Naive B cell (primary cell): ENCODE measurements around the gene ANKS3. TPM values are rescaled to one million over a fixed set of nuclear protein-coding genes. Genes with fewer than 3 reads are reported as not detected.
A peak's percentile ranks its signal among the peaks of the same experiment; 100 is the strongest.

Experiments used
- ATAC-seq, 2 donors: fragments of 150-1000 bp; cut with Tn5 transposase; 2 replicates each; pipeline ENCODE4 v1.10.0; 2021; ENCODE audit warnings: low read depth in 2 of 2, mild to moderate bottlenecking in 2 of 2, moderate library complexity in 2 of 2
- DNase-seq: peaks from one replicate; pipeline ENCODE4 v3.0.0; 2022
- H3K27ac Mint-ChIP-seq, 6 donors: one replicate each; pipeline ENCODE4 v1.8.0; 2020 to 2022; ENCODE audit warnings: mild to moderate bottlenecking in 6 of 6, mixed read lengths in 6 of 6, moderate library complexity in 5 of 6, inconsistent platforms in 2 of 6
- H3K27me3 Mint-ChIP-seq, 3 donors: one replicate each; pipeline ENCODE4 v1.8.0; 2021 to 2022; ENCODE audit warnings: mixed read lengths in 3 of 3, mild to moderate bottlenecking in 1 of 3
- H3K36me3 Mint-ChIP-seq, 2 donors: one replicate each; pipeline ENCODE4 v1.8.0; 2020 to 2022; ENCODE audit warnings: mixed read lengths in 2 of 2, inconsistent platforms in 1 of 2, mild to moderate bottlenecking in 1 of 2
- H3K4me1 Mint-ChIP-seq, 3 donors: one replicate each; pipeline ENCODE4 v1.8.0; 2020 to 2022; ENCODE audit warnings: mixed read lengths in 3 of 3, inconsistent platforms in 1 of 3, mild to moderate bottlenecking in 1 of 3, moderate library complexity in 1 of 3
- H3K4me3 Mint-ChIP-seq, 8 donors: one replicate each; pipeline ENCODE4 v1.8.0; 2020 to 2022; ENCODE audit warnings: mild to moderate bottlenecking in 8 of 8, mixed read lengths in 8 of 8, moderate library complexity in 8 of 8, inconsistent platforms in 2 of 8
- H3K9me3 Mint-ChIP-seq, 7 donors: one replicate each; pipeline ENCODE4 v1.8.0; 2020 to 2022; ENCODE audit warnings: mixed read lengths in 7 of 7, mild to moderate bottlenecking in 5 of 7, inconsistent platforms in 2 of 7, moderate library complexity in 1 of 7
- polyA plus RNA-seq, 6 donors: library from polyadenylated mRNA; unstranded; fragments of 300-500 nt; fragmentation: Illumina TruSeq; gene quantifications; one replicate each; pipeline ENCODE4 v1.2.3, GENCODE V29; 2021; ENCODE audit warnings: low read depth in 6 of 6

Gene ANKS3
- polyA plus RNA-seq, 6 donors from 2014 or later, result 3.9 to 8.3 (median 4.4) TPM; not detected in 1

DNA sequence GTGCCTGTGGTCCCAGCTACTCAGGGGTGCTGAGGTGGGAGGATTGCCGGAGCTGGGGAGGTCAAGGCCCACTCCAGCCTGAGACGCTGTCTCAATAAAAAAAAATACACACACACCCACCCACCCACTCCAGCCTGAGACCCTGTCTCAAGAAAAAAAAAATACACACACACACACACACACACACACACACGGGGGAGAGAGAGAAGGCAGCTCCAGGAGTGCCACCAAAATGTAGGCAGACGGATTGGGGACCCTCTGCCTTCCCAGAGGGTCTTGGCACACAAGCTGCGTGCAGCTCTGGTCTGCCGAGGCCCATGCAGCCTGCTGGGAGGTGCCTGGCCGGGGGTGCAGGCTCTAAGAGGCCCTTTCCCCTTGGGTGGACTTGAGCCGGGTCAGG is 46.7 kb downstream of the ANKS3 start:
- Mint-ChIP-seq H3K36me3 (no peaks in the 10 kb centered on the region), H3K4me1 (peaks cover 3 to 5% (median 3%) of the 10 kb centered on the region in 3 donors), H3K27ac (no peak overlapping the region), H3K9me3 (no peaks in the 10 kb centered on the region), H3K4me3 (no peak overlapping the region), H3K27me3 (no peaks in the 10 kb centered on the region)
- ATAC-seq (no peak), DNase-seq (no peak)

DNA sequence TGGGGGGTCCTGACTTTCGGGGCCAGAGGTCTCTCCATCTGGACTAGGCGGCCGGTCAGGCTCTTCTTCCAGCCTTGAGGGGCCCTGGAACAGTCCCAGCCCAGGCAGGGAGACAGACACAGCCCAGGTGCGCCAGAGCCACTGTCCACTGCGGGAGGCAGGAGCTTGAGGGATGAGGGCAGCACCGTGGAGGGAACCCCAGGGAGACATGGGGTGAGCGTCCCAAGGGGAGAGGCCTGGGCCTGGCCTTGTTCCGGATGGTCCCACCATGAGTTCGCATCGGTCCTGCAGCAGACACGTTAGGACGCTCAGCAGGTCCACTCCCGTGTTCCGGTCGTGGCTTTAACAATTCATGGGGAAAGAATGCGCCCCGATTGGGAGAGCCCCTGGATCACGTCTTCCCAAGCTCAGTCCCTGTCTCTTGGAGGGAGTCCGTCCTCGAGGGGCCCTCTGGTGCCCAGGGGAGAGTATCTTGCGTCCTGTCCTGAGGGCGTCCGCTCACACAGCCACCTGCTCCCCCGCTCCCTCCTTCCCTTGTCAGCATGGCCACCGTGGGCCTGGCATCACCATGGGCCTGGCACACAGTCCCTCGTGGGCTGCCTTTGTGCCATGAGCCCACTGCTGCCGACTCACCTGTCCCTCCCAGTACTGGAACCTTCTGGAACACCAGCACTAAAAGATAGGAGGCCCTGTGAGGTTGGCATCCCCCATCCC is 47.4 kb downstream of the ANKS3 start:
- DNase-seq, result no peak
- Mint-ChIP-seq H3K4me1 (peaks cover 0 to 2% (median 0%) of the 10 kb centered on the region in 3 donors), H3K4me3 (peak overlapping the region in 1 of 8 donors; percentile 55), H3K27me3 (no peaks in the 10 kb centered on the region), H3K9me3 (no peaks in the 10 kb centered on the region), H3K36me3 (no peaks in the 10 kb centered on the region), H3K27ac (peak overlapping the region in 1 of 6 donors; percentile 63)
- no peak for ATAC-seq

DNA sequence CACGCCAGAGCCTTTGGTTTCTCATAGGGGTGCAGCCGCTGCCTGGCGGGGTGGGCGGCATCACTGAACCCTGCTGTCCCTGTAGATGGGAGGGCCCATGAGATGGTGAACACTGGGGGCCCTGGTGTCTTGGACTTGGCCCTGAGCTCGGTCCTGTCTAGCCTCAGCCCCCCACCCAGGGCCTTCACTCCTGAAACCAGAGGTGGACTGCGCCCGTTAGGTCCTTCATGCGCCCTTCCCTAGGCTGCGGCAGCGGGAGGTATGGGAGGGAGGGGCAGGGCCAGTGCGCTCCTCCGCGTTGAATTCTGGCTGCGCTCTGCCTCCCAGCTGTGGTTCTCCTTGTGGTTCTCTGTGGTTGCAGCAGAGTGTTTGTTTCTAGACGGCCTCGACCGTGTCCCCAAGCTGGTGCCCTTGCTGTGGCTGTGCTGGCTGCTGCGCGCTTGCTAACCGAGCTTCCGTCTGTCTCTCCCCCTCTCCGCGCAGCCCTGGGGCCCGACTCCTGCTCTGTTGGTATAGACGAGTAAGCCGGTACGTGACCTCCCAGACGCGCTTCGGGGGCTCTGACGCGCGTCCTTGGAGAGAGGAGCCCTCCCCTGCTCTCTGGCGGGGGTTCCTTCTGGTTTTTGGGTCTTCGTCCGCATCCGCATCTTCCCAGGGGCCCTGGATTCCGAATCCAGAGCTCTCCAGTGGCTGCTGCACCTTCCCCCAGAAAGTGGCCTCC is 48.1 kb downstream of the ANKS3 start:
- Mint-ChIP-seq H3K9me3 (no peaks in the 10 kb centered on the region), H3K27ac (peak overlapping the region in 1 of 6 donors; percentile 26), H3K4me1 (no peaks in the 10 kb centered on the region), H3K36me3 (no peaks in the 10 kb centered on the region), H3K4me3 (no peak overlapping the region), H3K27me3 (no peaks in the 10 kb centered on the region)
- ATAC-seq (no peak), DNase-seq (no peak)

DNA sequence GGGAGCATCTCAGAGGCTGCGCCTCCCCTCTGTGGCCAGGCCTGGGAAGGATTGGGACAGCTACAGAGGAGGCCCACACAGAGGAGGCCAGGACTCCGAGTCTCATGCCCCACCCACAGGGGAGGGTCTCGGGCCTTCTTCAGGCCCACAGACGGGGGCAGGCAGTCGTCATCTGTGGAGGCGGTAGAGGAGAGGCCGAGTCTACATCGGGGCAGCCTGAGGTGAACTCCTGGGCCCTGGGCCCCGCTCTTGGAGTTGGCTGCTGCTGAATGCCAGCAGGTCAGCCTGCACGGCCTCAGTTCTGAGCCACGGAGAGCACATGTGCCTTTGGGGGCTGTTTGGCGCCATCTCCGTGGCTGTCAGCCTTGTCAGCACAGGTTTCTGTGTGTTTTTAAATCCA is 48.8 kb downstream of the ANKS3 start:
- DNase-seq (no peak), ATAC-seq (no peak)
- Mint-ChIP-seq H3K36me3 (no peaks in the 10 kb centered on the region), H3K27me3 (no peaks in the 10 kb centered on the region), H3K4me3 (peak overlapping the region in 1 of 8 donors; percentile 42), H3K4me1 (no peaks in the 10 kb centered on the region), H3K27ac (peak overlapping the region in 3 of 6 donors; percentile 15 to 28 (median 25)), H3K9me3 (no peaks in the 10 kb centered on the region)

DNA sequence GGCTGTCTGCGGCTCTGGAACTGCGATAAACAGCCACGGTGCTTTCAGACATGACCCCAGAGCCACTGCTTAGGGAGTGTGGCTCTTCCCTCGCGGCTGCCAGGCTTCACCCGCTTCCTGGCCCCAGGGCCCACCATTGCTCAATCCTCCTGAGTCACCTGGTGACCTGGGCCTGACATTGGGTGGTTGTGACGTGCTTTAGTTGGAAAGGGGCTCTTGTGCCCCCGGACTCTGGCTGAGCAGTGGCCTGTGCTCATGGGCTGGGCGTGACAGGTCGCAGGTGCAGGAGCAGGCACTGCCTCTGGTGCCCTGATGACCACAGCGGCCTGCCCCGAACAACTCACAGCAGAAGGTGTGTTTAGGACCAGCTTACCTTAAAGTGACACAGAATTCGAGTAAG is 49.3 kb downstream of the ANKS3 start:
- Mint-ChIP-seq H3K36me3 (no peaks in the 10 kb centered on the region), H3K27me3 (no peaks in the 10 kb centered on the region), H3K27ac (peak overlapping the region in 1 of 6 donors; percentile 15), H3K9me3 (no peaks in the 10 kb centered on the region), H3K4me3 (peak overlapping the region in 1 of 8 donors; percentile 53), H3K4me1 (no peaks in the 10 kb centered on the region)
- ATAC-seq (no peak), DNase-seq (no peak)

DNA sequence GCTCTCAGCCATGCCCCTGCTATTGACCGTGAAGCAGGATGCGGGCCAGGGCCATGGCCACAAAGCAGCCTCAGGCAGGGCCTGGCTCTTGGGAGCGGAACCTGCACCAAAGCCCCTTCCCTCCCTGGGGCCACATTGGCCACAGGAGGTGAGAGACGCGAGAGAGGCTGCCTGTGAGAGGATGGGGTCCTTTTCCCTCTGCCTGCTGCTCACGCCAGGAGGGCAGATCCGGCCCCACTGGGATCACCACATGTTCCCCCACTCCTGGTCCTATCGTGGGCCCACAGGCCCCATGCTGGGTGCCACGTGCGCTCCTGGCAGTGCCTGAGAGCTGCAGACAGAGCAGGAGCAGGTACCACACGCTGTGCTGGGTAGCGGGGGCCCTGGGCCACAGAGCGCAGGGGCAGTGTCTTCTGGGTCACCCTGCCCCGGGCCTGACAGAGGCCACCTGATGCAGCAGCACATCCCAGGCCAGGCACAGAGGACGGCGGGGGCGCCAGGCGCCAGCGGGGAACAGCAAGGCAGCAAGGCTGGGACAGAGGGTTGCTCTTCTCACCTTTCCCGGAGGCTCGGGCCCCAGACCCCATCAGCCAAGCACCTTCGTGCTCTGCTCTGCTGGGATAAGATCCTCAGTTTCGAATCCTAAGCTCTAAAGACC is 49.9 kb downstream of the ANKS3 start:
- no peaks in the 10 kb centered on the region for H3K27me3 Mint-ChIP-seq
- no peaks in the 10 kb centered on the region for H3K9me3 Mint-ChIP-seq
- ATAC-seq, result no peak
- H3K4me3 Mint-ChIP-seq, result no peak overlapping the region
- no peak overlapping the region for H3K27ac Mint-ChIP-seq
- DNase-seq, result no peak
- no peaks in the 10 kb centered on the region for H3K36me3 Mint-ChIP-seq
- H3K4me1 Mint-ChIP-seq, result no peaks in the 10 kb centered on the region

DNA sequence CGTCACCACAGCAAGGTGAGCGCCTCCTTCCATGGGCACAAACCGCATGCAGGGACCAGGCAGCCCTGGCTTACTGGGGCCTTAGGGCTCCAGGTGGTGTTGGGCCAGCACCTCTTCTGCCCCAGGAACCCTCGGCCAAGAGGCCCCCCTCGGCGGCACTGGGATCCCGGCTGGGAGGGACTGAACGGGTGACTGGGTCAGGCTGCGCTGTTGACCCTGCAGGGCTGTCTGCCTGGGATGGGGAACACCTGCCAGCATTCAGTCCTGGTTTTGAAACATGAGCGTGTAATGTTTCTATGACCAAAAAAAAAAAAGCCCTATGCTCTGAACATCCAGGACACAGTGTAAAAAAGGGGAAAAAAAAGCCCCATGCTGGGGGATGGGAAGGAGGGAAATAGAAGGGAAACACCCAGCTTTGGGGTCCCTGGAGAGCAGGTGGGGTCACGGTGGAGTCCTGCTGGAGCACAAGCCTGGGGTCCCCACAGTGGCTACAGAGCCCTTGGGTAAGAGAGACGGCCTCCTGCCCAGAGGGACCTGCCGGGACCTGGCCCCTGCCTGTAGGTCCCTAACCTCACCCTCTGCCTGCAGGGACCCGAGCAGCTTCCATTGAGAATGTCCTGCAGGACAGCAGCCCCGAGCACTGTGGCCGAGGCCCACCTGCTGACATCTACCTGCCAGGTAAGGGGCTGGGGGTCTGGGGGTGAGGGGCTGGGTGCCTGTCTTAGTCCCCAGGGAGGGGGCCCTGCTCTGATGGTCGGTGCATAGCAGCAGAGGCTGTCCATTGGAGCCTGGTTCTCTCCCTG is 50.6 kb downstream of the ANKS3 start:
- no peak for DNase-seq
- Mint-ChIP-seq H3K36me3 (peaks cover 0 to 2% of the 10 kb centered on the region in 2 donors), H3K4me3 (no peak overlapping the region), H3K4me1 (peaks cover 0 to under 1% (median 0%) of the 10 kb centered on the region in 3 donors), H3K9me3 (no peaks in the 10 kb centered on the region), H3K27me3 (no peaks in the 10 kb centered on the region), H3K27ac (no peak overlapping the region)
- no peak for ATAC-seq

DNA sequence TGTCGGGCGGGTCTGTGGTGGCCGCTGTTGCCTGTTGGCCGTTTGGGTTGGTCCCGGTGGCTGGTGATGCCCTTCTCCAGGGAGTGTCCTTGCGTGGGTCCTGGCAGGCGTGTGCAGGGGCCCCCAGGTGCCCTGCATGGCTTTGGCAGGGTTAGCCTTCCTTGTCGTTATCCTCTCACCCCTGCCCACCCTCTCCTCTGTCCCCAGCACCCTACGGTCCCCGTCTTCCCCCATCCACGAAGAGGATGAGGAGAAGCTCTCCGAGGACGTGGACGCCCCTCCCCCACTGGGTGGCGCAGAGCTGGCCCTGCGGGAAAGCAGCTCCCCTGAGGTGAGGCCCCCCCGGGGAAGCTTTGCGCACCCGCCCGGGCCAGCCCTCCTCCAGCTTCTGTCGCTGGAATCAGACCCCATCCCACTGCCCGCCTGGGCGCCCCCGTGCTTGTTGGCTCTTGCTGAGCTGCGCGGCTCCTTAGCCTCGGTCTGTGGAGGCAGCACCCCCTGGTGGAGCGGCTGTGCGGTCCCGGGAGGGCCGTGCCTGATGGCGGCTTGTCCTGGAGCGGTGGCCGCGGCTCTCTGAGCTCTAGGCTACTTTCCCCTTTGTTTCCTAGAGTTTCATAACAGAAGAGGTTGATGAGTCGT is 51.3 kb downstream of the ANKS3 start:
- DNase-seq, result no peak
- ATAC-seq, result peak in 1 of 2 donors; percentile 28
- Mint-ChIP-seq H3K4me3 (no peak overlapping the region), H3K27ac (no peak overlapping the region), H3K4me1 (peaks cover 0 to 5% (median 0%) of the 10 kb centered on the region in 3 donors), H3K36me3 (peaks cover 0 to 8% of the 10 kb centered on the region in 2 donors), H3K9me3 (no peaks in the 10 kb centered on the region), H3K27me3 (no peaks in the 10 kb centered on the region)

DNA sequence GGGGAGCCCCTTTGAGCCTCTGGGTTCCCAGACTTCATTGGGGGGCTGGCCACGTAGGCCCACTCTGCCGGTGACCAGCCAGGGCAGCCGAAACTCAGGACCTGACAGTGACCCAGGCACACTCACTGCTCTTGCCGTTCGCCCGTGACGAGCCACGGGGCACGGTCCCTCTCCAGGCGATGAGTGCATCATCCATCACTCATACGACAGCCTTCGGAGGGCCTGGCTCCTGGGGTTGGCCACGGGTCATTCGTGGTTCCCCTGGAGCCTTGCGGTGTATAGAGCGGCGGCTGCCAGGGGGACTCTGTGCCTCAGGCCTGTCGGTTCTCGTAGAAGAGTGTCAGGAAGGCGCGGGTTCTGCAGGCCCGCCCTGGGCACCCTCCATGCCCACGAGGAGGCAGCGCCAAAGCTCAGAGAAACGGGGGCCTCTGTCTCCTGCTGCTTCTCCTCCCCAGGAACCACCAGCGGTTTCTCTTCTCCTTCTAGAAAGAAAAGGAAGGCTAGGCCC is 51.9 kb downstream of the ANKS3 start:
- no peaks in the 10 kb centered on the region for H3K27me3 Mint-ChIP-seq
- H3K4me1 Mint-ChIP-seq, result peaks cover 0 to 5% (median 0%) of the 10 kb centered on the region in 3 donors
- ATAC-seq, result no peak
- H3K36me3 Mint-ChIP-seq, result peaks cover 0 to 8% of the 10 kb centered on the region in 2 donors
- H3K27ac Mint-ChIP-seq, result no peak overlapping the region
- no peaks in the 10 kb centered on the region for H3K9me3 Mint-ChIP-seq
- H3K4me3 Mint-ChIP-seq, result no peak overlapping the region
- DNase-seq, result no peak

DNA sequence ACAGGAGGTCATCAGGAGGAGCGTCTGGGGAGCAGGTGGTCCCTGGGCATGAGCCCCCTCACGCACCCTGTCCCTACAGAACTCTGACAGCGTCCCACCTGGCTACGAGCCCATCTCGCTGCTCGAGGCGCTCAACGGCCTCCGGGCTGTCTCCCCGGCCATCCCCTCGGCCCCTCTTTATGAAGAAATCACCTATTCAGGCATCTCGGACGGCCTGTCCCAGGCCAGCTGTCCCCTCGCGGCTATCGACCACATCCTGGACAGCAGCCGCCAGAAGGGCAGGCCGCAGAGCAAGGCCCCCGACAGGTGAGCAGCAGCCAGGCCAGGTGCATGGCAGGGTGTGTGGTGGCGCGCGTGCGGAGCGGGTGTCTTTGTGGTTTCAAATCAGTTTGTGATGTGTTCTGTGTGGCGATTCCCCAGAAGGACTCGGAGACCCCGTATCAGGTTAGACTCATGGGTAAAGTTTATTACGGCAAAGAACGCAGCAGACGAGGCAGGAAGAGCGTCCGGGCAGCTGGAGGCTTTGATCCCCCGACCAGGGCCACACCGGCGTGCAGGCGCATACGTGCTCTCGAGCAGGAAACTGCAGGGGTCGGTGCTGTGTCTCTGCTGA is 52.5 kb downstream of the ANKS3 start:
- ATAC-seq, result no peak
- H3K36me3 Mint-ChIP-seq, result peaks cover 0 to 8% of the 10 kb centered on the region in 2 donors
- peak overlapping the region in 1 of 6 donors; percentile 60 for H3K27ac Mint-ChIP-seq
- no peaks in the 10 kb centered on the region for H3K27me3 Mint-ChIP-seq
- no peak overlapping the region for H3K4me3 Mint-ChIP-seq
- H3K9me3 Mint-ChIP-seq, result no peaks in the 10 kb centered on the region
- DNase-seq, result no peak
- peaks cover 0 to 5% (median 0%) of the 10 kb centered on the region in 3 donors for H3K4me1 Mint-ChIP-seq

DNA sequence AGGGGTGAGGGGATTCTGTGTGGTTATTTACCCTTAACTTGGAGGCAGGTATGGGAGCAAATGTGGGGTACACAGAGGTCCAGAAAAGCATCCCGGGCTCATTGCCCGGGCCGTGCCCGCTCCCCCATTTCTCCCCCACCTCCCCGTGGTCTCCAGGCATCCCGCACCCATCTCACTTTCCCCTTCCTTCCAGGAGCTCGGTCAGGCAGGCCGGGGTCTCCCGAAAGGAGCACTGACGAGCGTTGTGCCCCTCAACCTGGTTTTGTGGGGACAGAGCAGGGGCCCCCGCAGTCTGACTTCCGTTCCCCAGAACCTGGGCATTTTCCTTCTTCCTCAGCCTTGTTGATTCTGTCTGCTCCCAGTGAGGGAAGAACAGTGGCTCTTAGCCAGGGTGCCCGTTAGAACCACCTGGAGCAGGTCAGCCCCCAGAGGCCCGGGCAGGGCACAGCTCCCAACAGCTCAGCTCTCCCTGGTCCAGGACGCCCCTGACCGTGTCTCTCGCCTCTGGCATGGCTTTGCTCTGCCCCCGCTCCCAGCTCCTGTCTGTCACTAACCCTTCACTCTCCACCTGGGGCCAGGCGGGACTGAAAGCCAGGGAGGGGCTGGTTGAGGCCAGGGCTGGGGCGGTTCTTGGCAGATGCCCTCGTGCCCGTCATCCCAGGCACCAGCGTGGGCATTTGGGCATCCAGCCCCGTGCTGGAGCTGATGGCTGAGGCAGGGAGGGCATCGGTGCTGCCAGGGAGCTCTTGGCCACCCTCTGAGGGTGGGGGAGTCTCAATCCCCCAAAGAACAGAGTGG is 53.2 kb downstream of the ANKS3 start:
- H3K36me3 Mint-ChIP-seq, result peaks cover 0 to 8% of the 10 kb centered on the region in 2 donors
- no peaks in the 10 kb centered on the region for H3K9me3 Mint-ChIP-seq
- no peak for ATAC-seq
- H3K27me3 Mint-ChIP-seq, result no peaks in the 10 kb centered on the region
- peak overlapping the region in 1 of 6 donors; percentile 60 for H3K27ac Mint-ChIP-seq
- peaks cover 0 to 5% (median 0%) of the 10 kb centered on the region in 3 donors for H3K4me1 Mint-ChIP-seq
- no peak for DNase-seq
- peak overlapping the region in 2 of 8 donors; percentile 56 to 78 for H3K4me3 Mint-ChIP-seq
